ENCODE data around the gene COX6B1. TPM values are rescaled to one million over a fixed set of nuclear protein-coding genes. Genes with fewer than 3 reads are reported as not detected.
"Not testable (repeated sequence)": the region's sequence is repeated elsewhere in the genome, so short reads cannot be mapped to it uniquely, and the experiment has no call there.

The COX6B1 gene
- total RNA-seq (100 to 1,000 TPM; 202 to 338 TPM), polyA plus RNA-seq (1,000 to 10,000 TPM in 1 of 2 donors, 100 to 1,000 TPM in 1; 679 to 1,407 TPM)
- long read RNA-seq, donor 1, transcript COX6B1-201 (4 exons, 667 nt) = major isoform, 300 of 372 reads
- long read RNA-seq, donor 1, partial matches to known transcripts = 66 of 372 reads
- long read RNA-seq, donor 1, other reads (novel, unspliced or antisense) = 5 of 372 reads
- long read RNA-seq, donor 2, transcript COX6B1-201 (4 exons, 667 nt) = major isoform, 148 of 185 reads
- long read RNA-seq, donor 2, partial matches to known transcripts = 31 of 185 reads
- long read RNA-seq, donor 2, other reads (novel, unspliced or antisense) = 6 of 185 reads
- long read RNA-seq, donor 3, transcript COX6B1-201 (4 exons, 667 nt) = major isoform, 181 of 206 reads
- long read RNA-seq, donor 3, partial matches to known transcripts = 25 of 206 reads
- long read RNA-seq, donor 3, other reads (novel, unspliced or antisense) = 0 of 206 reads
- long read RNA-seq, donor 4, transcript COX6B1-201 (4 exons, 667 nt) = major isoform, 190 of 232 reads
- long read RNA-seq, donor 4, partial matches to known transcripts = 42 of 232 reads
- long read RNA-seq, donor 4, other reads (novel, unspliced or antisense) = 0 of 232 reads
- long read RNA-seq, donor 5, transcript COX6B1-201 (4 exons, 667 nt) = major isoform, 325 of 398 reads
- long read RNA-seq, donor 5, partial matches to known transcripts = 67 of 398 reads
- long read RNA-seq, donor 5, other reads (novel, unspliced or antisense) = 6 of 398 reads

- H3K4me3 ChIP-seq = peak within 1 kb of the TSS; percentile 91
- no peaks in the 10 kb centered on the region for H3K9me3 ChIP-seq (ENCODE audit: control insufficient read depth in 4 of 4, insufficient read depth in 3 of 4, low read length in 3 of 4)
- H3K27me3 ChIP-seq (ENCODE audit: control insufficient read depth in 3 of 3, insufficient read depth in 3 of 3, low read length in 2 of 3) = no peaks in the 10 kb centered on the region
- peaks cover 5 to 12% (median 6%) of the 10 kb centered on the region in 4 donors for H3K36me3 ChIP-seq (ENCODE audit: control insufficient read depth in 4 of 4, insufficient read depth in 4 of 4, low read length in 4 of 4)
- WGBS, 2 donors = 1% methylated on average over 46 of the region's 46 CpGs
- peak within 1 kb of the TSS; percentile 37 to 66 for H3K9ac ChIP-seq (ENCODE audit: insufficient read depth in 1 of 2, low read length in 2 of 2)
- no peak for TF ChIP-seq CTCF (IDR thresholded peaks at IDR 0.05; ENCODE audit: control extremely low read depth, extremely low read depth)
- DNase-seq = peak; percentile 94 to 98 (median 97)
- H3K4me1 ChIP-seq (ENCODE audit: control insufficient read depth in 5 of 5, insufficient read depth in 5 of 5, low read length in 5 of 5) = peaks cover 5 to 21% (median 8%) of the 10 kb centered on the region in 5 donors
- peak within 1 kb of the TSS; percentile 89 to 93 for H3K27ac ChIP-seq (ENCODE audit: low read depth in 1 of 2, low read length in 1 of 2)
- ATAC-seq (ENCODE audit: insufficient read depth, low FRiP score) = peak; percentile 79
Observed at GRCh38 chr19:35648017-35648961, at the start of gene COX6B1. Gene COX6B1 (plus strand): TSS chr19:35648323. CDS start chr19:35651244, 2,921 bp downstream.

- no peak overlapping the region for H3K9ac ChIP-seq (ENCODE audit: insufficient read depth in 1 of 2, low read length in 2 of 2)
- 91 to 94% methylated on average over 3 of the region's 3 CpGs for WGBS, 2 donors
- H3K4me1 ChIP-seq (ENCODE audit: control insufficient read depth in 5 of 5, insufficient read depth in 5 of 5, low read length in 5 of 5) = no peaks in the 10 kb centered on the region
- H3K27me3 ChIP-seq (ENCODE audit: control insufficient read depth in 3 of 3, insufficient read depth in 3 of 3, low read length in 2 of 3) = peaks cover 0 to 2% (median 0%) of the 10 kb centered on the region in 3 donors
- H3K9me3 ChIP-seq (ENCODE audit: control insufficient read depth in 4 of 4, insufficient read depth in 3 of 4, low read length in 3 of 4) = peaks cover 0 to under 1% (median 0%) of the 10 kb centered on the region in 4 donors
- H3K4me3 ChIP-seq = no peak overlapping the region
- TF ChIP-seq CTCF (IDR thresholded peaks at IDR 0.05; ENCODE audit: control extremely low read depth, extremely low read depth) = no peak
- no peaks in the 10 kb centered on the region for H3K36me3 ChIP-seq (ENCODE audit: control insufficient read depth in 4 of 4, insufficient read depth in 4 of 4, low read length in 4 of 4)
- H3K27ac ChIP-seq (ENCODE audit: low read depth in 1 of 2, low read length in 1 of 2) = no peak overlapping the region
- DNase-seq (no peak), ATAC-seq (ENCODE audit: insufficient read depth, low FRiP score) (no peak)
Observed at GRCh38 chr19:35601971-35602370, 46.2 kb upstream of the COX6B1 start.

- WGBS, 2 donors = 86 to 92% methylated on average over 4 of the region's 4 CpGs
- not testable (repeated sequence) for H3K27me3 ChIP-seq (ENCODE audit: control insufficient read depth in 3 of 3, insufficient read depth in 3 of 3, low read length in 2 of 3)
Observed at GRCh38 chr19:35604436-35604835, 43.7 kb upstream of the COX6B1 start.

GRCh38 chr19:35607170-35607569 is 41.0 kb upstream of the COX6B1 start:
- DNase-seq; H3K4me1 ChIP-seq (ENCODE audit: control insufficient read depth in 5 of 5, insufficient read depth in 5 of 5, low read length in 5 of 5); ATAC-seq (ENCODE audit: insufficient read depth, low FRiP score); H3K9me3 ChIP-seq (ENCODE audit: control insufficient read depth in 4 of 4, insufficient read depth in 3 of 4, low read length in 3 of 4); H3K9ac ChIP-seq (ENCODE audit: insufficient read depth in 1 of 2, low read length in 2 of 2); H3K27me3 ChIP-seq (ENCODE audit: control insufficient read depth in 3 of 3, insufficient read depth in 3 of 3, low read length in 2 of 3); H3K27ac ChIP-seq (ENCODE audit: low read depth in 1 of 2, low read length in 1 of 2); H3K36me3 ChIP-seq (ENCODE audit: control insufficient read depth in 4 of 4, insufficient read depth in 4 of 4, low read length in 4 of 4); H3K4me3 ChIP-seq: not testable (repeated sequence)
- WGBS, 2 donors = 86 to 93% methylated on average over 8 of the region's 8 CpGs

More at GRCh38 chr19:35604436-35604835, 43.7 kb upstream of the COX6B1 start:
- not testable (repeated sequence) for H3K4me1 ChIP-seq (ENCODE audit: control insufficient read depth in 5 of 5, insufficient read depth in 5 of 5, low read length in 5 of 5); H3K9me3 ChIP-seq (ENCODE audit: control insufficient read depth in 4 of 4, insufficient read depth in 3 of 4, low read length in 3 of 4); H3K9ac ChIP-seq (ENCODE audit: insufficient read depth in 1 of 2, low read length in 2 of 2); H3K4me3 ChIP-seq; ATAC-seq (ENCODE audit: insufficient read depth, low FRiP score); H3K36me3 ChIP-seq (ENCODE audit: control insufficient read depth in 4 of 4, insufficient read depth in 4 of 4, low read length in 4 of 4); DNase-seq; H3K27ac ChIP-seq (ENCODE audit: low read depth in 1 of 2, low read length in 1 of 2)

All from lung (tissue), 16 donors.